ENCODE results near the gene MIOS. TPM values are rescaled to one million over a fixed set of nuclear protein-coding genes. Genes with fewer than 3 reads are reported as not detected.

MIOS gene
- total RNA-seq, 1 donor from 2014 or later = 22.3 TPM

DNA sequence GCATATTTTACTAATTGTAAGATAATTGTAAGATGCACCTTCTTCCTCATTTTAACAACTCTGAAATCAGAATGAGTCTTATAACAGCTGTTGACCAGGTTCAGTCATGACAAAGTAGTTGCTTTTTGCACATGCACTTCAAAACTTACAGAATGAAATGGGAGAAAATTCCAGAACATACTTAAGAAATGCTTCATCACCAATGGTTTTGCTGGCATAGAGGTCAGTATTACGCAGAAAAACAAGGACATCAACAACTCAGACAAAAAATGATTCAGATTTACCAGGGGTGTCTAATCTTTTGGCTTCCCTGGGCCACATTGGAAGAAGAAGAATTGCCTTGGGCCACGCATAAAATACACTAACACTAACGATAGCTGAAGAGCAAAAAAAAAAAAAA is 44.3 kb upstream of the MIOS start:
- H3K27me3 Mint-ChIP-seq (ENCODE audit: unreplicated experiment) = no peaks in the 10 kb centered on the region
- no peak overlapping the region for H3K27ac Mint-ChIP-seq (ENCODE audit: unreplicated experiment)
- no peak overlapping the region for H3K4me3 Mint-ChIP-seq (ENCODE audit: unreplicated experiment)
- TF ChIP-seq, protein P1, sequence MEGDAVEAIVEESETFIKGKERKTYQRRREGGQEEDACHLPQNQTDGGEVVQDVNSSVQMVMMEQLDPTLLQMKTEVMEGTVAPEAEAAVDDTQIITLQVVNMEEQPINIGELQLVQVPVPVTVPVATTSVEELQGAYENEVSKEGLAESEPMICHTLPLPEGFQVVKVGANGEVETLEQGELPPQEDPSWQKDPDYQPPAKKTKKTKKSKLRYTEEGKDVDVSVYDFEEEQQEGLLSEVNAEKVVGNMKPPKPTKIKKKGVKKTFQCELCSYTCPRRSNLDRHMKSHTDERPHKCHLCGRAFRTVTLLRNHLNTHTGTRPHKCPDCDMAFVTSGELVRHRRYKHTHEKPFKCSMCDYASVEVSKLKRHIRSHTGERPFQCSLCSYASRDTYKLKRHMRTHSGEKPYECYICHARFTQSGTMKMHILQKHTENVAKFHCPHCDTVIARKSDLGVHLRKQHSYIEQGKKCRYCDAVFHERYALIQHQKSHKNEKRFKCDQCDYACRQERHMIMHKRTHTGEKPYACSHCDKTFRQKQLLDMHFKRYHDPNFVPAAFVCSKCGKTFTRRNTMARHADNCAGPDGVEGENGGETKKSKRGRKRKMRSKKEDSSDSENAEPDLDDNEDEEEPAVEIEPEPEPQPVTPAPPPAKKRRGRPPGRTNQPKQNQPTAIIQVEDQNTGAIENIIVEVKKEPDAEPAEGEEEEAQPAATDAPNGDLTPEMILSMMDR (IDR thresholded peaks at IDR 0.05; ENCODE audit: unreplicated experiment) = no peak
- no peaks in the 10 kb centered on the region for H3K36me3 Mint-ChIP-seq (ENCODE audit: low read depth, unreplicated experiment)
- no peak for DNase-seq (ENCODE audit: low spot score)
- H3K9me3 Mint-ChIP-seq (ENCODE audit: unreplicated experiment) = peaks cover 3% of the 10 kb centered on the region
- H3K4me1 Mint-ChIP-seq (ENCODE audit: unreplicated experiment) = no peaks in the 10 kb centered on the region

DNA sequence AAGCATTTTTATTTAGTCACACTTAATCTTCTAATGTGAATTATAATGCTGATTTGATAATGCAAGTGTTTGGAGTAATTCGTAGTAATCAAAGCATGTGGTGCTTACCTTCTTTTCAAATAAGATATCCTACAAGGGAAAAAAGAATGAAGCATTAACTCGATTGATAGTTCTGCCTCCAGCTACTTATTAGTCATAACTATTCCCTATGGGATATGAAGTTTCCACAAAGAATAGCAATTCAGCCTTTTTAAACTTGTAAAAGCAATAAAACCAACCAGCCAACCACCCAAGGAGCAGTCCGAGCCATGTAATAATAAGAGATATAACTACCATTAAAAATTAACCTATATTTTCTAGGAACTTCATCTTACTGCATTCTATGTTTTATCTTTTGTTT is 42.6 kb upstream of the MIOS start:
- Mint-ChIP-seq H3K27me3 (ENCODE audit: unreplicated experiment) (no peaks in the 10 kb centered on the region), H3K36me3 (ENCODE audit: low read depth, unreplicated experiment) (no peaks in the 10 kb centered on the region), H3K4me3 (ENCODE audit: unreplicated experiment) (no peak overlapping the region), H3K9me3 (ENCODE audit: unreplicated experiment) (peaks cover 3% of the 10 kb centered on the region), H3K27ac (ENCODE audit: unreplicated experiment) (no peak overlapping the region), H3K4me1 (ENCODE audit: unreplicated experiment) (no peaks in the 10 kb centered on the region)
- TF ChIP-seq, protein P1 (IDR thresholded peaks at IDR 0.05; ENCODE audit: unreplicated experiment) = no peak
- DNase-seq (ENCODE audit: low spot score) = no peak

DNA sequence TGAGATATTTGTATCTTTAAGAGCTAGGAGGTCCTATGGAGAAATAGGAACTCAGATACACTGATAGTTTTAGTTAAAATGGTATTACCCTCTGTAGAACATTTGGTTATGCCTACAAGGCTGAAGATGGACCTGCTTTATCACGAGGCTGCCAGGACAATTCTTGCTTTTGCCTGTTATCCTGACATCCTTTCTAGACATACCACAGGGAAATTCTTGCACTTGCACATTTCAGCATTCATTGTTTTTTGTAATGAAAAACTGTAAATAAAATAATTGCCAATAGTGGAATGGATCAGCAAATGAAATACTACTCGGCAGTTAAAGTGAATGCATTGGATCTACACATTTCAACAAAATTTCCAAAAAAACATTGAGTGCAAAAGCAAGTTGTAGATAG is 40.7 kb upstream of the MIOS start:
- no peaks in the 10 kb centered on the region for H3K27me3 Mint-ChIP-seq (ENCODE audit: unreplicated experiment)
- H3K9me3 Mint-ChIP-seq (ENCODE audit: unreplicated experiment) = no peaks in the 10 kb centered on the region
- no peak overlapping the region for H3K4me3 Mint-ChIP-seq (ENCODE audit: unreplicated experiment)
- H3K4me1 Mint-ChIP-seq (ENCODE audit: unreplicated experiment) = no peaks in the 10 kb centered on the region
- H3K36me3 Mint-ChIP-seq (ENCODE audit: low read depth, unreplicated experiment) = no peaks in the 10 kb centered on the region
- no peak overlapping the region for H3K27ac Mint-ChIP-seq (ENCODE audit: unreplicated experiment)
- TF ChIP-seq, protein P1 (IDR thresholded peaks at IDR 0.05; ENCODE audit: unreplicated experiment) = no peak
- DNase-seq (ENCODE audit: low spot score) = no peak

DNA sequence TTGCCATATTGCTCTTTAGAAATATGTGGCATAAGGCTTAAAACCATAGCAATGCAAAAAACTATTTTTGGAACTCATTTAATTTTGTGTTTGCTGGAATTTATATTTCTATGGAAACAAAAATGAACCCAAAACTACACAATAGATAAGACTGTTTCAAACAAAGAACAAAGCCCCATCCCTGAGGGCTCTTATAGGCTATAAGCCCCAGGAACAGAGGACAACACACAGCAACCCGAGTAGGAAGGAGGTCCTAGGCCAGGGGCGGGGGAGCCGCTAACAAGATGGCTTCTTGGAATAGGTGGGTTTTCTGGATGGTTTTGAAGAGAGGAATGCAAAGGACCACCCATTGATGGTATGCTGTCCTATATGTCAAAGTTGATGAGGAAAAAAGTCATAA is 39.6 kb upstream of the MIOS start:
- DNase-seq (ENCODE audit: low spot score) = no peak
- H3K27me3 Mint-ChIP-seq (ENCODE audit: unreplicated experiment) = no peaks in the 10 kb centered on the region
- H3K4me1 Mint-ChIP-seq (ENCODE audit: unreplicated experiment) = no peaks in the 10 kb centered on the region
- no peaks in the 10 kb centered on the region for H3K9me3 Mint-ChIP-seq (ENCODE audit: unreplicated experiment)
- TF ChIP-seq, protein P1 (IDR thresholded peaks at IDR 0.05; ENCODE audit: unreplicated experiment) = no peak
- no peak overlapping the region for H3K4me3 Mint-ChIP-seq (ENCODE audit: unreplicated experiment)
- no peak overlapping the region for H3K27ac Mint-ChIP-seq (ENCODE audit: unreplicated experiment)
- H3K36me3 Mint-ChIP-seq (ENCODE audit: low read depth, unreplicated experiment) = no peaks in the 10 kb centered on the region

DNA sequence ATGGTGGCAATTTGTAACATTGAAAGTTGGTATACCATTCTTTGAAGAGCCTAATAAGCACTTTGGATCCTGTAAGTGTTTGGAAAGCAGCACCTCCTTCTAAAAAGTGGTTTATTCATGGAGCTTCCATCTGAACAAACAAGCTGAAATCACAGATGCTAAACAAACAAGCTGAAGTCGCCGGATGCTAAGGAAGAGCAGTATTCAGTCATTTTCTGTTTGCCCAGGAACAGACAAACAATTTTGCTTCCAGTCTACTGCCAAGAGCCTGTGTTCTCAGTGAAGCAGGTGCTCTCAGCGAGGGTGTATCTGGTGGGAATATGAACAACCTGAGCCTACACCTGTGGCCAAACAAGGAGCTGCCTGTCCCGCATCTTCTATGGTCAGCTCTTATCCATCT is 37.4 kb upstream of the MIOS start:
- Mint-ChIP-seq H3K4me3 (ENCODE audit: unreplicated experiment) (no peak overlapping the region), H3K27me3 (ENCODE audit: unreplicated experiment) (no peaks in the 10 kb centered on the region), H3K9me3 (ENCODE audit: unreplicated experiment) (no peaks in the 10 kb centered on the region), H3K4me1 (ENCODE audit: unreplicated experiment) (no peaks in the 10 kb centered on the region), H3K27ac (ENCODE audit: unreplicated experiment) (no peak overlapping the region), H3K36me3 (ENCODE audit: low read depth, unreplicated experiment) (no peaks in the 10 kb centered on the region)
- TF ChIP-seq, protein P1 (IDR thresholded peaks at IDR 0.05; ENCODE audit: unreplicated experiment) = no peak
- no peak for DNase-seq (ENCODE audit: low spot score)

Data from endothelial cell (in vitro differentiated cells).